Thyroid gland (tissue), 4 donors: Measurements from ENCODE around the gene FAM53B.

ENCODE experiments used
- CTCF ChIP-seq, 6 experiments: fragments of 200-600 bp in 3 of 6; fragments of 450-650 bp in 3 of 6; sonication (generic) in 3 of 6; IDR thresholded peaks; one replicate each; pipeline ENCODE4 v1.5.1; 2016 to 2019; ENCODE audit warnings: antibody characterized with exemption in 6 of 6, mild to moderate bottlenecking in 2 of 6, inconsistent platforms in 1 of 6, moderate library complexity in 1 of 6
- POLR2A ChIP-seq, 2 donors: fragments of 450-650 bp; IDR thresholded peaks; one replicate each; pipeline ENCODE4 v1.6.1; 2017; ENCODE audit warnings: antibody characterized with exemption in 2 of 2, mild to moderate bottlenecking in 2 of 2, moderate library complexity in 1 of 2

DNA sequence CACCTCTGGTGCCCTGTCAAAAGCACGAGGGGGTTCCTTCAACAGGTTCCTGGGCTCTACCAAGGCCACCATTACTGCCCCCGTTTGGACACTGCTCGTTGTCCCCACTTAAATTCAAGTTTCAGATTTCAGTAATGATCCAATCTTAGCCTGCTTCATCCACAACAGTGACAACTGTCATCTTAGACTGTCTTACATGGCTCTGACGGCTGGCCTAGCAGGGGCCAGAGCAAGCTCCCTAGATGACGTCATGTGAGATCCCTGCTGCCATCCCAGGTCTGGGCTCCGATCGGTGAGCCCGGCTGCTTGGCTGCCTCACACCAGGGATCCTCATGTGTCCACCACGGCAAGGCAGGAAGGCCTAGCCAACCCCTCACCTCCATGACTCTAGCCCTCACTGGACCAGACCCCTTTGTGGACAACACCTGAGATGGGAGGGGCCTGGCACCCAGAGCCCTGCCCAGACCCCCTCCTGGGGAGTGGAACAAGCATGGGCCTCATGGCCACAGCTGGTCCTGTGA lies 82.5 kb downstream of the FAM53B start:
- no peak for TF ChIP-seq CTCF (IDR thresholded peaks at IDR 0.05)
- TF ChIP-seq POLR2A (IDR thresholded peaks at IDR 0.05), result no peak
